ENCODE data around the gene GTF2B. TPM values are rescaled to one million over a fixed set of nuclear protein-coding genes. Genes with fewer than 3 reads are reported as not detected.

Gene GTF2B
- total RNA-seq, 1 donor from 2014 or later: 42.0 TPM

DNA sequence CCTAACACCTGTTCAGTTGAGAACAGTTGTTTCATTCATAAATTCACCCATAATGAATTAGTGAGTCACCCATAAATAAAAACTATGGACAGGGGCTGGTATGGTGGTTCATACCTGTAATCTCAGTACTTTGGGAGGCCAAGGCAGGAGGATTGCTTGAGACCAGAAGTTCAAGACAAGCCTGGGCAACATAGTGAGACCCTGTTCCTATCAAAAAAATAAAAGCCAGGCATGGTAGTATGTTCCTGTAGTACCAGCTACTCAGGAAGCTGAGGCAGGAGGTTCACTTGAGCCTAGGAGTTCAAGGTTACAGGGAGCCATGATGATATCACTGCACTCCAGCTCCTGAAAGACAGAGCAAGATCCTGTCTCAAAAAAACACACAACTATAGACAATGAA is 79.0 kb downstream of the GTF2B start:
- Histone ChIP-seq H3K4me1 (no peaks in the 10 kb centered on the region), H3K79me2 (ENCODE audit: low read depth) (no peaks in the 10 kb centered on the region), H3K36me3 (peaks cover 14% of the 10 kb centered on the region), H3K4me2 (no peak overlapping the region), H3K27ac (no peak overlapping the region), H2AFZ (replicated peaks) (no peak overlapping the region), H3K9ac (no peak overlapping the region), H3F3A (ENCODE audit: low read depth) (peaks cover 3% of the 10 kb centered on the region), H4K20me1 (ENCODE audit: low read depth) (no peaks in the 10 kb centered on the region), H3K9me3 (ENCODE audit: low read depth) (no peaks in the 10 kb centered on the region), H3K4me3 (no peak overlapping the region), H3K27me3 (no peaks in the 10 kb centered on the region)
- no peak for TF ChIP-seq EZH2phosphoT487 (IDR thresholded peaks at IDR 0.05)
- no peak for TF ChIP-seq EZH2 (IDR thresholded peaks at IDR 0.05)
- TF ChIP-seq, protein P1, sequence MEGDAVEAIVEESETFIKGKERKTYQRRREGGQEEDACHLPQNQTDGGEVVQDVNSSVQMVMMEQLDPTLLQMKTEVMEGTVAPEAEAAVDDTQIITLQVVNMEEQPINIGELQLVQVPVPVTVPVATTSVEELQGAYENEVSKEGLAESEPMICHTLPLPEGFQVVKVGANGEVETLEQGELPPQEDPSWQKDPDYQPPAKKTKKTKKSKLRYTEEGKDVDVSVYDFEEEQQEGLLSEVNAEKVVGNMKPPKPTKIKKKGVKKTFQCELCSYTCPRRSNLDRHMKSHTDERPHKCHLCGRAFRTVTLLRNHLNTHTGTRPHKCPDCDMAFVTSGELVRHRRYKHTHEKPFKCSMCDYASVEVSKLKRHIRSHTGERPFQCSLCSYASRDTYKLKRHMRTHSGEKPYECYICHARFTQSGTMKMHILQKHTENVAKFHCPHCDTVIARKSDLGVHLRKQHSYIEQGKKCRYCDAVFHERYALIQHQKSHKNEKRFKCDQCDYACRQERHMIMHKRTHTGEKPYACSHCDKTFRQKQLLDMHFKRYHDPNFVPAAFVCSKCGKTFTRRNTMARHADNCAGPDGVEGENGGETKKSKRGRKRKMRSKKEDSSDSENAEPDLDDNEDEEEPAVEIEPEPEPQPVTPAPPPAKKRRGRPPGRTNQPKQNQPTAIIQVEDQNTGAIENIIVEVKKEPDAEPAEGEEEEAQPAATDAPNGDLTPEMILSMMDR (IDR thresholded peaks at IDR 0.05): no peak
- no peak overlapping the region for H3K27ac Mint-ChIP-seq
- DNase-seq (ENCODE audit: low spot score): no peak
- H3K9me3 Mint-ChIP-seq: no peaks in the 10 kb centered on the region
- no peak overlapping the region for H3K4me3 Mint-ChIP-seq
- no peaks in the 10 kb centered on the region for H3K4me1 Mint-ChIP-seq
- peaks cover 2% of the 10 kb centered on the region for H3K27me3 Mint-ChIP-seq (ENCODE audit: insufficient read depth, low read depth)
- H3K36me3 Mint-ChIP-seq: peaks cover 17% of the 10 kb centered on the region

GRCh38 chr1:88803444-88803843 is 87.9 kb downstream of the GTF2B start:
- H3K36me3 ChIP-seq: peaks cover 45% of the 10 kb centered on the region
- no peak overlapping the region for H3K4me3 Mint-ChIP-seq

DNA sequence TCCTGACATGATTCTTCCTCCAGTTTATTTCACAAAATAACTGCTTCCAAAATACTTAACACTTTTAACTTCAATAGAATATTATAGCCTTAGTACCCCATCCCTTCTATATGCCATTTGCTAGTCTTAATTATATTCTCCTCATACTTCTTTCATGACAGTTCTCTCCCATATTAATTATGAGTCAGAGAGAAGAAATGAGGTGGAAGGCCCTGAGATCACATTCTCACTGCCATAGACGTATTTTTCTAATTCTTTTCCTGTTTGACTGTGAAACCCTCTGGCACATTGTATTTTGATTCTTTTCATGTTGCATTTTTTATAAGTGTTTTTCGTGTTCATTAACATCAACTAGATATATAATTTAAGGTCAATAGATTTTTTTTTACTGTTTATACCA is 88.4 kb downstream of the GTF2B start:
- Histone ChIP-seq H3K4me1 (peaks cover 4% of the 10 kb centered on the region), H3F3A (ENCODE audit: low read depth) (peaks cover 16% of the 10 kb centered on the region), H3K79me2 (ENCODE audit: low read depth) (no peaks in the 10 kb centered on the region), H3K4me2 (no peak overlapping the region), H4K20me1 (ENCODE audit: low read depth) (no peaks in the 10 kb centered on the region), H3K9ac (no peak overlapping the region), H3K9me3 (ENCODE audit: low read depth) (no peaks in the 10 kb centered on the region), H3K27me3 (no peaks in the 10 kb centered on the region), H3K27ac (no peak overlapping the region), H3K36me3 (peaks cover 45% of the 10 kb centered on the region), H3K4me3 (no peak overlapping the region), H2AFZ (replicated peaks) (no peak overlapping the region)
- H3K27ac Mint-ChIP-seq: no peak overlapping the region
- no peaks in the 10 kb centered on the region for H3K4me1 Mint-ChIP-seq
- TF ChIP-seq, protein P1 (IDR thresholded peaks at IDR 0.05): no peak
- TF ChIP-seq EZH2phosphoT487 (IDR thresholded peaks at IDR 0.05): no peak
- no peaks in the 10 kb centered on the region for H3K9me3 Mint-ChIP-seq
- H3K36me3 Mint-ChIP-seq: peaks cover 43% of the 10 kb centered on the region
- no peaks in the 10 kb centered on the region for H3K27me3 Mint-ChIP-seq (ENCODE audit: insufficient read depth, low read depth)
- no peak overlapping the region for H3K4me3 Mint-ChIP-seq
- DNase-seq (ENCODE audit: low spot score): no peak

More at GRCh38 chr1:88803444-88803843, 87.9 kb downstream of the GTF2B start:
- Histone ChIP-seq H3K9me3 (ENCODE audit: low read depth) (no peaks in the 10 kb centered on the region), H3K9ac (no peak overlapping the region), H3K4me3 (no peak overlapping the region), H3F3A (ENCODE audit: low read depth) (peaks cover 15% of the 10 kb centered on the region), H3K4me2 (no peak overlapping the region), H4K20me1 (ENCODE audit: low read depth) (no peaks in the 10 kb centered on the region), H3K27ac (no peak overlapping the region), H3K4me1 (peaks cover 4% of the 10 kb centered on the region), H2AFZ (replicated peaks) (no peak overlapping the region), H3K79me2 (ENCODE audit: low read depth) (no peaks in the 10 kb centered on the region), H3K27me3 (no peaks in the 10 kb centered on the region)
- no peak for TF ChIP-seq EZH2 (IDR thresholded peaks at IDR 0.05)
- TF ChIP-seq EZH2phosphoT487 (IDR thresholded peaks at IDR 0.05): no peak
- TF ChIP-seq, protein P1 (IDR thresholded peaks at IDR 0.05): no peak
- Mint-ChIP-seq H3K4me1 (no peaks in the 10 kb centered on the region), H3K27me3 (ENCODE audit: insufficient read depth, low read depth) (no peaks in the 10 kb centered on the region), H3K36me3 (peaks cover 42% of the 10 kb centered on the region), H3K9me3 (no peaks in the 10 kb centered on the region), H3K27ac (no peak overlapping the region)
- DNase-seq (ENCODE audit: low spot score): no peak

Small RNAs within 50 kb of the gene (small RNA-seq; reads per million reads assigned to genes)
- gene RNU6-125P: not detected

Other genes with a start within 250 kb of the GTF2B start
- gene PKN2, start 207.3 kb downstream of the GTF2B start, total RNA-seq (ENCODE audit: low replicate concordance): 41.9 and 74.4 TPM in 2 replicates
- gene KYAT3, start 101.1 kb upstream of the GTF2B start, total RNA-seq (ENCODE audit: low replicate concordance): 80.2 and 113 TPM in 2 replicates
- gene RBMXL1, start 101.1 kb upstream of the GTF2B start, total RNA-seq (ENCODE audit: low replicate concordance): 15.4 and 19.0 TPM in 2 replicates
- not detected in 2 replicates for gene GBP3, start 131.3 kb upstream of the GTF2B start, total RNA-seq (ENCODE audit: low replicate concordance)
- gene GBP1, start 173.6 kb upstream of the GTF2B start, total RNA-seq (ENCODE audit: low replicate concordance): not detected in 2 replicates
- gene GBP2, start 234.5 kb upstream of the GTF2B start, total RNA-seq (ENCODE audit: low replicate concordance): not detected in 2 replicates

Measured in neural progenitor cell (in vitro differentiated cells).